Neural crest cell (in vitro differentiated cells): Measurements from ENCODE around the gene BRI3BP. TPM values are rescaled to one million over a fixed set of nuclear protein-coding genes. Genes with fewer than 3 reads are reported as not detected.

Experiments
- DNase-seq: peaks from one replicate; pipeline ENCODE4 v3.0.0; 2021; ENCODE audit warnings: low read depth, mixed read lengths, low spot score
- H3K27ac Mint-ChIP-seq: one replicate; pipeline ENCODE4 v1.8.0; 2021; ENCODE audit warnings: mild to moderate bottlenecking, mixed read lengths; ENCODE audit not compliant: unreplicated experiment
- H3K27me3 Mint-ChIP-seq: 2 replicates; pipeline ENCODE4 v1.8.0; 2021; ENCODE audit warnings: low read depth, mild to moderate bottlenecking, mixed read lengths
- H3K36me3 Mint-ChIP-seq: 2 replicates; pipeline ENCODE4 v1.8.0; 2021; ENCODE audit warnings: low read depth, mild to moderate bottlenecking, mixed read lengths
- H3K4me1 Mint-ChIP-seq: 2 replicates; pipeline ENCODE4 v1.8.0; 2021; ENCODE audit warnings: mixed read lengths
- H3K4me3 Mint-ChIP-seq: one replicate; pipeline ENCODE4 v1.8.0; 2021; ENCODE audit warnings: mild to moderate bottlenecking, mixed read lengths
- H3K9me3 Mint-ChIP-seq: 2 replicates; pipeline ENCODE4 v1.8.0; 2021; ENCODE audit warnings: mixed read lengths
- CTCF ChIP-seq: fragments of 200-600 bp; sonication (generic); conservative IDR thresholded peaks from 2 replicates; pipeline ENCODE4 v1.5.0; 2021; ENCODE audit warnings: antibody characterized with exemption, mild to moderate bottlenecking
- long read RNA-seq: library from polyadenylated mRNA; unstranded; transcript quantifications from one replicate; pipeline ENCODE4 v2.0.0, GENCODE V29; 2020
- total RNA-seq: library from RNA; stranded (reverse); gene quantifications from 2 replicates; pipeline ENCODE4 v1.2.1, GENCODE V29; 2021

Gene BRI3BP
- total RNA-seq, result 18.6 and 19.0 TPM in 2 replicates
- long read RNA-seq, full-length matches to known transcripts, result 5 of 20 reads
- long read RNA-seq, partial matches to known transcripts, result 10 of 20 reads
- long read RNA-seq, other reads (novel, unspliced or antisense), result 5 of 20 reads

GRCh38 chr12:124993626-124994436, at the start of gene BRI3BP:
Gene BRI3BP, plus strand, starts transcription at chr12:124993645. Its CDS starts 146 bp downstream, at chr12:124993791.
- peaks cover 3% of the 10 kb centered on the region for H3K27me3 Mint-ChIP-seq
- peak within 1 kb of the TSS; percentile 95 for H3K4me3 Mint-ChIP-seq
- TF ChIP-seq CTCF, result no peak
- no peaks in the 10 kb centered on the region for H3K36me3 Mint-ChIP-seq
- DNase-seq, result peak; percentile 48
- peaks cover 4% of the 10 kb centered on the region for H3K9me3 Mint-ChIP-seq
- peaks cover 33% of the 10 kb centered on the region for H3K4me1 Mint-ChIP-seq
- H3K27ac Mint-ChIP-seq, result peak within 1 kb of the TSS; percentile 93

- no peaks in the 10 kb centered on the region for H3K27me3 Mint-ChIP-seq
- no peak for TF ChIP-seq CTCF
- no peak for DNase-seq
- H3K4me1 Mint-ChIP-seq, result peaks cover 4% of the 10 kb centered on the region
- peak overlapping the region; percentile 81 for H3K27ac Mint-ChIP-seq
- no peak overlapping the region for H3K4me3 Mint-ChIP-seq
- H3K36me3 Mint-ChIP-seq, result peaks cover 3% of the 10 kb centered on the region
- no peaks in the 10 kb centered on the region for H3K9me3 Mint-ChIP-seq
These were observed 47.0 kb upstream of the BRI3BP start for GRCh38 chr12:124946447-124946793.

GRCh38 chr12:124947013-124947412, 46.4 kb upstream of the BRI3BP start:
- Mint-ChIP-seq H3K27ac (no peak overlapping the region), H3K4me1 (peaks cover 4% of the 10 kb centered on the region), H3K27me3 (no peaks in the 10 kb centered on the region), H3K36me3 (peaks cover 3% of the 10 kb centered on the region), H3K4me3 (no peak overlapping the region), H3K9me3 (no peaks in the 10 kb centered on the region)
- no peak for DNase-seq
- TF ChIP-seq CTCF, result no peak

GRCh38 chr12:124947561-124948398, 45.7 kb upstream of the BRI3BP start:
- Mint-ChIP-seq H3K36me3 (peaks cover 3% of the 10 kb centered on the region), H3K4me3 (no peak overlapping the region), H3K27me3 (no peaks in the 10 kb centered on the region), H3K4me1 (peaks cover 4% of the 10 kb centered on the region), H3K9me3 (no peaks in the 10 kb centered on the region), H3K27ac (no peak overlapping the region)
- no peak for DNase-seq
- no peak for TF ChIP-seq CTCF

GRCh38 chr12:124949066-124949465, 44.4 kb upstream of the BRI3BP start:
- DNase-seq, result no peak
- peaks cover 4% of the 10 kb centered on the region for H3K4me1 Mint-ChIP-seq
- H3K4me3 Mint-ChIP-seq, result no peak overlapping the region
- no peaks in the 10 kb centered on the region for H3K9me3 Mint-ChIP-seq
- TF ChIP-seq CTCF, result no peak
- no peaks in the 10 kb centered on the region for H3K27me3 Mint-ChIP-seq
- H3K27ac Mint-ChIP-seq, result no peak overlapping the region
- H3K36me3 Mint-ChIP-seq, result peaks cover 3% of the 10 kb centered on the region
